NB4 (cell line): Measurements from ENCODE around the gene SH2D3C.

Experiments
- DNase-seq: peaks from one replicate; pipeline ENCODE4 v3.0.0; 2010; ENCODE audit warnings: low read depth
- H3K4me3 ChIP-seq: one replicate; pipeline ENCODE4 v1.5.1; 2011; ENCODE audit warnings: mild to moderate bottlenecking, low read depth, low read length, moderate library complexity
- CTCF ChIP-seq: IDR thresholded peaks from one replicate; pipeline ENCODE4 v1.5.1; 2012; ENCODE audit warnings: low read depth, low read length
- MAX ChIP-seq: IDR thresholded peaks from 2 replicates; pipeline ENCODE4 v1.6.1; 2011; ENCODE audit warnings: low read depth, low read length
- MYC ChIP-seq: IDR thresholded peaks from 2 replicates; pipeline ENCODE4 v1.6.1; 2011; ENCODE audit warnings: low read depth, low read length
- POLR2A ChIP-seq: IDR thresholded peaks from 2 replicates; pipeline ENCODE4 v1.6.1; 2011; ENCODE audit warnings: mild to moderate bottlenecking; ENCODE audit not compliant: insufficient read length; ENCODE audit errors: extremely low read depth

Gene SH2D3C

GRCh38 chr9:127817881-127818434, 39.5 kb upstream of the SH2D3C start:
- no peak for DNase-seq
- no peak overlapping the region for H3K4me3 ChIP-seq
- TF ChIP-seq CTCF (no peak), MYC (no peak), POLR2A (no peak), MAX (no peak)

- DNase-seq = no peak
- no peak for TF ChIP-seq MAX
- H3K4me3 ChIP-seq = no peak overlapping the region
Measured at GRCh38 chr9:127816728-127817127, 38.3 kb upstream of the SH2D3C start.

GRCh38 chr9:127816362-127816725, 37.9 kb upstream of the SH2D3C start:
- TF ChIP-seq MAX = no peak
- TF ChIP-seq MYC = no peak
- TF ChIP-seq CTCF = no peak
- no peak for TF ChIP-seq POLR2A

GRCh38 chr9:127815512-127816361, 37.3 kb upstream of the SH2D3C start:
- TF ChIP-seq POLR2A (no peak), MYC (no peak), MAX (no peak), CTCF (no peak)
- no peak overlapping the region for H3K4me3 ChIP-seq
- DNase-seq = no peak

More at GRCh38 chr9:127816362-127816725, 37.9 kb upstream of the SH2D3C start:
- no peak for DNase-seq
- H3K4me3 ChIP-seq = no peak overlapping the region

GRCh38 chr9:127814619-127815511, 36.4 kb upstream of the SH2D3C start:
- no peak overlapping the region for H3K4me3 ChIP-seq
- no peak for TF ChIP-seq POLR2A
- no peak for TF ChIP-seq CTCF
- TF ChIP-seq MAX = no peak
- no peak for TF ChIP-seq MYC
- no peak for DNase-seq
